Fibroblast of peridontal ligament (primary cell): ENCODE data around the gene ACVRL1.

Experiments used
- DNase-seq: peaks from one replicate; pipeline ENCODE4 v3.0.0-alpha.2; 2010; ENCODE audit errors: extremely low read depth

Gene ACVRL1

GRCh38 chr12:51907083-51907855, at the start of gene ACVRL1:
TSS of gene ACVRL1 (plus strand) at chr12:51907504. CDS start at chr12:51912475, 4,971 bp downstream.
- DNase-seq, result no peak

DNA sequence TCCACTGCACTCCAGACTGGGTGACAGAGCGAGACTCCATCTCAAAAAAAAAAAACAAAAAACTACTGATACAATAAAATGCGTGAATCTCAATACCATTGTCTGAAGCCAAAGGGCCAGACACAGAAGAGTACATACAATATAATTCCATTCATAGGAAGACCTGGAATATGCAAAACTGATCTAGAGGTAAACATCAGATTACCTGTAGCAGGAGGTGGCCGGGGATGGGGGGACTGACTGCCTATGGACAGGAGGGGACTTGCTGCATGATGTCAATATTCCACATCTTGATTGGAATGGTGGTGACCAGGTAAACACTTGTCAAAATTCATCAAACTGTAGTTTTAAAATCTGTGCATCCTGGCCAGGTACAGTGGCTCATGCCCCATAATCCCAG, 46.3 kb upstream of the ACVRL1 start:
- DNase-seq, result no peak

DNA sequence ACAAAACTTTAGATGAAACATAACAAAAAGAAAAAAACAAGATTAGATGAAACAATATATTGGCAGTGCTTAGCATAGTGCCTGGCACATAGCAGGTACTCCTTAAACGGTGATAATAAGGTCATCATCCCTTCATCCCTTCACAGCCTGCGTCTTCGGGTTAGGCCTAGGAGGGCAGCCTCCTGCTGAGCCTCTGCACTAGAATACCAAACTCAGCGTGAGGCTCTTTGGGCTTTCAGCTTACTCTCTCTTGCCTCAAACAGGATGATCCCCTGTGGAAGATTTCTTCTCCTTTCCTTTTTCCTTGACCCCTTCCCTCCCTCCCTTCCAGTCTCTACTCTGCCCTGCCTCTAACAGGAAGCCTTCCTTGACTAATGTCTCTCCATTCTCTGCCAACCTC, 44.4 kb upstream of the ACVRL1 start:
- DNase-seq, result no peak

DNA sequence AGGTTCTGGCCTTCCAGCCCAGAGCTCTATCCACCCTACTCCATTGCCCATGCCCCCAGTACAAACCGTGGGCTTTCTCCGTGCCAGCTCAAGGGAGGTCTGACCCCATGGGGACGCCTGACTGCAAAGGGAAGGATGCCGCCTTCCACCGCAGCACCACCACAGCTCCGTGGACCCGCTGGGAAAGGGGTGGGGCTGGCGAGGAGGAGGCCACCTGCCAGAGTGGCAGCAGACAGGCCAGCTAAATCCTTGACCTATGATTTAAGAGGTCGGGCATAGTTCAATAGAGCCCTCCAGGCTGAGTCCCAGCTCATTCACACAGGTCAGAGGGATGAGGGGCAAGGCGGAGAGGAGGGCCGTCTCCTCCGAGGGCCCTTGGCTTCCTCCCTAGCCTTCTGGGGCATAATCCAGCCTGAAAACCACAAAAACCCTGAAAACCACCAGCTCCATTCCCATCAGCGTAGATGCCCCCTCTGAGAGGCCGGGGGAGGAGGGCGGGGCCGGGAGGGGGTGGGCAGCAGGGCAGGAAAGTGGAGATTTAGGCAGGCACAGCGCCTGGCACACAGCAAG, 43.9 kb upstream of the ACVRL1 start:
- no peak for DNase-seq

- no peak for DNase-seq
Observed at GRCh38 chr12:51863933-51864832, 43.1 kb upstream of the ACVRL1 start.

- no peak for DNase-seq
Observed at GRCh38 chr12:51864833-51865670, 42.3 kb upstream of the ACVRL1 start.

DNA sequence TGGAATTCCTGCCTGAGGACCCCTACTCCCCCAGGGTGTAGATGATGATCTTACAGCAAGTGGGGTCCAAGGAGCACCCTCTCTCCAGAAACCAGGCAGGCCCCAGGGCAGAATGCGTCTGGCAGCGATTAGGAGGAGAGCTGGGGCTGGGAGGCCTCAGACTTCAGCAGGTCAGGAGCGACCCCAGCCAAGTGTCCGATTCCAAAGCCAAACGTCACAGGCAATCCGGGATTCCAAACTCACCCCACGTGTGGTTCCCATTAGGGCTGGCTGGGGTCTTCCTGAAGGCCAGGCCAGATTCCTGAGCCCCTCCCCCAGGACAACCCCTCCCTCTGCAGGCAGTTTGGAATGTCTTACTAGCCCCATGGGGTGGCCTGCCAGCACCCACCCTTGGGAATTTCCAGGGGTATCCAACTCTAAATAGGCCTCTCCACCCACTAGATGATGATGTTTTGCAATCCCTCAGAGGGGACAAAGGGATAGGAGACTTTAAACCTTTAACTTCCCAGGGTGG, 41.5 kb upstream of the ACVRL1 start:
- no peak for DNase-seq

GRCh38 chr12:51866324-51866723, 41.0 kb upstream of the ACVRL1 start:
- no peak for DNase-seq

GRCh38 chr12:51866762-51867161, 40.5 kb upstream of the ACVRL1 start:
- DNase-seq, result no peak

GRCh38 chr12:51867371-51867770, 39.9 kb upstream of the ACVRL1 start:
- no peak for DNase-seq

GRCh38 chr12:51867796-51868428, 39.4 kb upstream of the ACVRL1 start:
- no peak for DNase-seq

GRCh38 chr12:51868821-51869495, 38.3 kb upstream of the ACVRL1 start:
- no peak for DNase-seq

DNA sequence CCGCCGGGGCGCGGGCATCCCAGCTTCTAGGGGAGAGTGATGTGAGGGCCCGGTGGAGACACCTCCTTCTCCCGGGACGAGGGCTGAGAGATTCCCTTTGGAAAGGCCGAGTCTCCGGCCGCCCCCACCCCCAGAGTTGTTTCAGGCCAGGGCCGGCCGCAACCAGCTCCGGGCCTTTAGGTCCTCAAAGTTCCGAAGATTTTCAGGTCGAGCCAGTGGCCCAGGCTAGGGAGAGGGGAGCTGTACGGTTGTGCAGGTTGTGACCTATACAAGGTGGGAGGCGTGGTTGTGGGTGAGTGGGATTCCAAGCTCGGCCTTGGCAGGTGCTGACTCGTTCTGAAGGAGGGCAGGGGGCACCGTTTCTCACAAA, 37.8 kb upstream of the ACVRL1 start:
- DNase-seq, result no peak

DNA sequence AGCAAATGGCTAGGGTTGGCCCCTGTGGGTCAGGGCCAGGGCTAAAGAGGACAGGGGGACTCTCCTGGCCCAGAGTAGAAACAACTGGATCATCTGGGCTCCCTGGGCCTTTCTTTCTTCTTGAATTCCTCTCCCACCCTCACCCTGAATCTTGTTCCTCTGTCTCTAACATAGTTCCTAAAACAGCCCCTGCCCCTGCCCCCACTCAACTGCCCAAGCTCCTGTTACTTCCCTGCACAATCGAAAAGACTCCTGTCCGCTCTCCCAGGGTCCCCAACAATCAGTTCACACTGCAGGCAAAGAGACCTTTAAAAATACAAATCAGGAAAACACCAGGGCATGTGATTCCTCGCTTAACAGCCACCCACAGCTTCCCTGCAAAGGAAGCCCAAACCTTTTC, 37.4 kb upstream of the ACVRL1 start:
- DNase-seq, result no peak

- no peak for DNase-seq
Observed at GRCh38 chr12:51870504-51870903, 36.8 kb upstream of the ACVRL1 start.

DNA sequence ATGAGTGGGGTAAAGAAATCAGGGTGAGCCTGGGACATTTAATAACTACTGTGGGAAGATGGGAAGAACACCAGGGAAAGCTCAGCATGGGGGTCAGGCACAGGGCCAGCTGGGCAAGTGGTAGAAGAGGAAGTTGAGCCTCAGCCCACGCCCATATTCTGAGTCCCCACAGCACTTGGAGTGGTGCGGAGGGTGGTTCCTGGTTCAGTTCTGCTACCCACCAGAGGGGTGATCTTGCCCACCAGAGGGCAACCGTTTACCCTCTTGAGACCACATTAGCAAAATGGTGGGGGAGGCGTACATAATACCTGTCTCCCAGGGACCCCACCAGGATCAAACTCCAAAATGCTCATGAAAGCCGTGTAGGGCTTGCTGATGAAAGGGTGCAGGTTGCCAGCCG, 36.2 kb upstream of the ACVRL1 start:
- DNase-seq, result no peak

GRCh38 chr12:51871918-51872688, 35.2 kb upstream of the ACVRL1 start:
- no peak for DNase-seq

DNA sequence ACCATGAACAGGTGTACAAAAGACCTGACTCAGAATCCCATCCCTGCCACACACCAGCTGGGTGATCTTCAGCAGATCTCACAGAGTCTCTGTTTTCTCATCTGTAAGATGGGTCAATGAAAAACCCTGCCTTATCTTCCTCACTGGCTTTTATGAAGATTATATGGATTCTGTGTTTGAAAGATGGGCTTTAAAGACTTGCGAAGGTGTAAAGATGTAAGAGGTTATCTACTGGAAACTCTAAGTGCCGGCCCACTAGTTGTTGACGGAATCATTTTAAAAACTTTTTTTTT, 34.7 kb upstream of the ACVRL1 start:
- no peak for DNase-seq

GRCh38 chr12:51873251-51873994, 33.9 kb upstream of the ACVRL1 start:
- DNase-seq, result no peak
